ENCODE measurements around the gene C2CD2. TPM values are rescaled to one million over a fixed set of nuclear protein-coding genes. Genes with fewer than 3 reads are reported as not detected.

The C2CD2 gene
- total RNA-seq, 1 donor from 2014 or later, result 15.3 TPM

DNA sequence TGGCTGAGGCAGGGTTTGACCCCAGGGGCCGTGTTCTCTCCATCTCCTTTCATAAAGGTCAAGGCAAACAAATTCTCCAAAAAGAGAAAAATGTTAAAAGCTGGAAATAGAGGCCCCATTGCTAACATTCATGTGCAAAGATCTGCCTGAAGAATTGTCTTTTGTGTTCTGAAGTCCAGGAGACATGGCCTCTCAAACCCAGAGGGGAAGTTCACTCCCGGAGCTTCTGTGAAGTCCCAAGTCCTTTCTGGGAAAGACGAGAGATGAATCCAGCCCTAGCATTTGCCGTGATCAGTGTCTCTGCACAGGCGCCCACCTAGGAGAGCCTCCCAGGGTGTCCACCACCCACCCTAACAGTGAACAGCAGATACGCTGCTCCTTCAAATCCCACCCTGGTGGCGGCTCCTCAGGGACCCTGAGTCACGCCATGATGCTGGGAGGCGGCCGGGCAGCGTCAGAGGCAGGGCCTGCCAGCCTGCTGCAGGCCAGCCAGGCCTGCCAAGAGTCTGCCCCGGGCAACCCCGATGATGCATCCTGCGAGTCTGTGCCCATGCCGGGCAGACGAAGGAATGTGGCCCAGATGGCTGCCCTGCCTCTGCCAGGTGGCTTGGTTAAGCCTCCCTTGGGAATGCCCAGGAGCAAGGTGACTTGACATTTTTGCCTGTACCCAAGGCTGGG lies 5.2 kb upstream of the C2CD2 start:
- Histone ChIP-seq H4K20me1 (ENCODE audit: low read depth) (no peaks in the 10 kb centered on the region), H3K79me2 (ENCODE audit: low read depth) (no peaks in the 10 kb centered on the region), H3K9me3 (ENCODE audit: low read depth) (no peaks in the 10 kb centered on the region), H3F3A (ENCODE audit: low read depth) (peaks cover 24% of the 10 kb centered on the region), H3K36me3 (no peaks in the 10 kb centered on the region), H3K4me3 (no peak overlapping the region), H3K27ac (no peak overlapping the region), H3K4me2 (no peak overlapping the region), H3K9ac (no peak overlapping the region), H2AFZ (replicated peaks) (no peak overlapping the region), H3K27me3 (no peaks in the 10 kb centered on the region), H3K4me1 (peaks cover 18% of the 10 kb centered on the region)
- Mint-ChIP-seq H3K27me3 (ENCODE audit: insufficient read depth, low read depth) (peaks cover 30% of the 10 kb centered on the region), H3K9me3 (no peaks in the 10 kb centered on the region), H3K36me3 (peaks cover 3% of the 10 kb centered on the region), H3K4me3 (no peak overlapping the region), H3K27ac (no peak overlapping the region), H3K4me1 (peaks cover 45% of the 10 kb centered on the region)
- TF ChIP-seq, protein P1, sequence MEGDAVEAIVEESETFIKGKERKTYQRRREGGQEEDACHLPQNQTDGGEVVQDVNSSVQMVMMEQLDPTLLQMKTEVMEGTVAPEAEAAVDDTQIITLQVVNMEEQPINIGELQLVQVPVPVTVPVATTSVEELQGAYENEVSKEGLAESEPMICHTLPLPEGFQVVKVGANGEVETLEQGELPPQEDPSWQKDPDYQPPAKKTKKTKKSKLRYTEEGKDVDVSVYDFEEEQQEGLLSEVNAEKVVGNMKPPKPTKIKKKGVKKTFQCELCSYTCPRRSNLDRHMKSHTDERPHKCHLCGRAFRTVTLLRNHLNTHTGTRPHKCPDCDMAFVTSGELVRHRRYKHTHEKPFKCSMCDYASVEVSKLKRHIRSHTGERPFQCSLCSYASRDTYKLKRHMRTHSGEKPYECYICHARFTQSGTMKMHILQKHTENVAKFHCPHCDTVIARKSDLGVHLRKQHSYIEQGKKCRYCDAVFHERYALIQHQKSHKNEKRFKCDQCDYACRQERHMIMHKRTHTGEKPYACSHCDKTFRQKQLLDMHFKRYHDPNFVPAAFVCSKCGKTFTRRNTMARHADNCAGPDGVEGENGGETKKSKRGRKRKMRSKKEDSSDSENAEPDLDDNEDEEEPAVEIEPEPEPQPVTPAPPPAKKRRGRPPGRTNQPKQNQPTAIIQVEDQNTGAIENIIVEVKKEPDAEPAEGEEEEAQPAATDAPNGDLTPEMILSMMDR (IDR thresholded peaks at IDR 0.05), result no peak
- TF ChIP-seq EZH2 (IDR thresholded peaks at IDR 0.05), result no peak
- TF ChIP-seq EZH2phosphoT487 (IDR thresholded peaks at IDR 0.05), result no peak
- no peak for DNase-seq (ENCODE audit: low spot score)

DNA sequence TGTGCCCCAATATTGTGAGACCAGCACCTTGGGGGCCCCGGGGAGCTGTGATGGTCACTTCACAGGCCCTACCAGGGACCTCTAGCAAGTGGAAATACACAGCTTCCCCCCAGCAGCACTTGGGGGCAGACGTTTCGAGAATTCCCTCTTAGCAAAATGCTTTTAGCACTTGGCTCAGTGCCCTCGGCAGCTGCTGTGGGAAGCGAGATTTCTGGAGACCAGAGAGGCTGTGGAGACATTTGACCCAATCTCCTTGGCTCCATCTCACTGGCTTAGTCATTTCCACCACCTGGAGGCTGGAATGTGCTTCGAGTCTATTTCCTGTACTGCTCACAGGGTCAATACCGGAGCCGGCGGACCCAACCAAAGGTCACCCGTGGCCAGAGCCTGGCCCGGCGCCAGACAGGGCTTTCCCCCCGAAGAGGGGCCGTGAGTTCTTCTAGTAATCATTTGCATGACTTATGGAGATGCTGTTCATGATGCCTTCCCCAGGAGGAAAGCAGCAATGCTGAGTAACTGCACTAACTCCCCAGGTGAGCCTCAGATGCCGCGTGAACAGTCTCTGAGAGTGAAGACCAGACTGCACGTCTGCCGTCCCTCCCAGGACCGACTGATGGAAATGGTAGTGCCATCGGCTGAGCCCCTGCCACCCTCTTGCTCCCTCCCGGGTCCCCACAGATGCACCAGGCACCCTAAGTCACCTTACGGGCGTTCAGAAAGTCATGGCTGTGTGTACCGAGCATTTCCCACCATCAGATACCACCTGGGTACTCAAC lies 4.4 kb upstream of the C2CD2 start:
- no peak for TF ChIP-seq EZH2phosphoT487 (IDR thresholded peaks at IDR 0.05)
- TF ChIP-seq, protein P1 (IDR thresholded peaks at IDR 0.05), result no peak
- TF ChIP-seq EZH2 (IDR thresholded peaks at IDR 0.05), result no peak
- Mint-ChIP-seq H3K4me1 (peaks cover 45% of the 10 kb centered on the region), H3K27me3 (ENCODE audit: insufficient read depth, low read depth) (peaks cover 30% of the 10 kb centered on the region), H3K27ac (no peak overlapping the region), H3K4me3 (no peak overlapping the region), H3K36me3 (peaks cover 3% of the 10 kb centered on the region), H3K9me3 (no peaks in the 10 kb centered on the region)
- Histone ChIP-seq H3K4me3 (no peak overlapping the region), H3F3A (ENCODE audit: low read depth) (peaks cover 24% of the 10 kb centered on the region), H4K20me1 (ENCODE audit: low read depth) (no peaks in the 10 kb centered on the region), H3K27me3 (peaks cover 2% of the 10 kb centered on the region), H3K9me3 (ENCODE audit: low read depth) (no peaks in the 10 kb centered on the region), H3K27ac (no peak overlapping the region), H3K9ac (no peak overlapping the region), H2AFZ (replicated peaks) (no peak overlapping the region), H3K4me1 (peaks cover 18% of the 10 kb centered on the region), H3K4me2 (no peak overlapping the region), H3K36me3 (no peaks in the 10 kb centered on the region), H3K79me2 (ENCODE audit: low read depth) (no peaks in the 10 kb centered on the region)
- no peak for DNase-seq (ENCODE audit: low spot score)

DNA sequence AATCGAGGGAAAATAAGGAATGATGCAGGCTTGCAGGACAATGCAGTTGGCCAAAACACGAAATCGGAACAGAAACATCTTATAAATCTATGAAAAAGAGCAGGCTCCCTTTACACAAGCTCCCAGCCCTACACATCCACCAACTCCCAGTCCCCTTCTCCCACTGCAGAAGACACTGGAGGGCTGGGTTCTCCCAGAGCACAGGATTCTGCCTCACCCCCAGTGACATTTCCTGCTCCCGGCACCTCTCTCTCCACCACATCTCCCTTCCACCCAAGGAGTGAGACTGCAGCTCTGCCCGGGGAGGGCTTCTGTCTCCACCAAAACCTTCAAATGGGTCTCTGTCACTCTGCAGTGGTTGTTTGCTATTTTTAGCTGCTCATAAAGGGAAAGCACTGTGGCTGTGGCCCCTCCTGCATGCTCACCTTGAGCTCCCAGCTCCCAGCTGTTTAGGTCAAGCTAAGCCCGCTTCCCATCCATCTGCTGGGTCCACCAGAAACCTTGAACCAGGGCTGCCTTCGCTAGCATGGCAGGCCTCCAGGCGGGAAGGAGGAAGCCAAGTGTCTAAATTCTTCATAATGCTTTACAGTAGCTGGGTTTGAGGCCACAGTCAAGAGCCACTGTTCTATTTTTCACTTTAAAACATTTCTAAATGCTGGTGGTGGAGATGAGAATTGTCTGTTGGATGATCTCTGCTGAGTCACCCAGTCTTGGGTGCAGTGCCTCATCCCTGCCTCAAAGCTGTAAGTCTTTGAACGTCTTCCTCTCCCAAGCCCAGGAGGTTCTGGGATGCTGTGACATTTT lies 3.3 kb upstream of the C2CD2 start:
- peaks cover 44% of the 10 kb centered on the region for H3K4me1 Mint-ChIP-seq
- Histone ChIP-seq H3K9me3 (ENCODE audit: low read depth) (no peaks in the 10 kb centered on the region), H3F3A (ENCODE audit: low read depth) (peaks cover 27% of the 10 kb centered on the region), H2AFZ (replicated peaks) (no peak overlapping the region), H3K4me2 (no peak overlapping the region), H3K79me2 (ENCODE audit: low read depth) (peaks cover 5% of the 10 kb centered on the region), H3K27me3 (peaks cover 13% of the 10 kb centered on the region), H3K4me3 (no peak overlapping the region), H3K27ac (no peak overlapping the region), H3K4me1 (peaks cover 27% of the 10 kb centered on the region), H4K20me1 (ENCODE audit: low read depth) (peaks cover 7% of the 10 kb centered on the region), H3K36me3 (no peaks in the 10 kb centered on the region), H3K9ac (no peak overlapping the region)
- H3K9me3 Mint-ChIP-seq, result no peaks in the 10 kb centered on the region
- peaks cover 25% of the 10 kb centered on the region for H3K27me3 Mint-ChIP-seq (ENCODE audit: insufficient read depth, low read depth)
- no peak for TF ChIP-seq EZH2 (IDR thresholded peaks at IDR 0.05)
- peaks cover 5% of the 10 kb centered on the region for H3K36me3 Mint-ChIP-seq
- no peak for DNase-seq (ENCODE audit: low spot score)
- peak overlapping the region; percentile 24 for H3K4me3 Mint-ChIP-seq
- H3K27ac Mint-ChIP-seq, result no peak overlapping the region

All from neural progenitor cell (in vitro differentiated cells).